BLaER1 treated with 17β-estradiol and CSF1 and Interleukin-3, amounts not matched to agents 10 nM and 100 nM (cell line): Measurements from ENCODE around the gene GRIK1.

Experiments
- H3K27ac ChIP-seq, 11 experiments: shearing (Covaris generic); formaldehyde crosslinking; 2 replicates each; pipeline ENCODE4 v1.8.1; 2022
- H3K27me3 ChIP-seq, 11 experiments: shearing (Covaris generic); formaldehyde crosslinking; 2 replicates each; pipeline ENCODE4 v1.8.1; 2022
- H3K36me3 ChIP-seq, 11 experiments: shearing (Covaris generic); formaldehyde crosslinking; 2 replicates each; pipeline ENCODE4 v1.8.1; 2022
- H3K4me1 ChIP-seq, 10 experiments: shearing (Covaris generic); formaldehyde crosslinking; 2 replicates each; pipeline ENCODE4 v1.8.1; 2022
- H3K4me2 ChIP-seq, 11 experiments: shearing (Covaris generic); formaldehyde crosslinking; 2 replicates each; pipeline ENCODE4 v1.8.1; 2022
- H3K4me3 ChIP-seq, 10 experiments: shearing (Covaris generic); formaldehyde crosslinking; 2 replicates each; pipeline ENCODE4 v1.8.1; 2022
- H3K9ac ChIP-seq, 11 experiments: shearing (Covaris generic); formaldehyde crosslinking; 2 replicates each; pipeline ENCODE4 v1.8.1; 2022
- H3K9me3 ChIP-seq, 11 experiments: shearing (Covaris generic); formaldehyde crosslinking; replicated peaks in 1 of 11; 2 replicates each; pipeline ENCODE4 v1.8.1; 2022
- H4K20me1 ChIP-seq, 11 experiments: shearing (Covaris generic); formaldehyde crosslinking; 2 replicates each; pipeline ENCODE4 v1.8.1; 2022
- Cebpa-rat ChIP-seq, 11 experiments: shearing (Covaris generic); IDR thresholded peaks; 2 replicates each; pipeline ENCODE4 v1.8.1; 2022

GRIK1 gene

DNA sequence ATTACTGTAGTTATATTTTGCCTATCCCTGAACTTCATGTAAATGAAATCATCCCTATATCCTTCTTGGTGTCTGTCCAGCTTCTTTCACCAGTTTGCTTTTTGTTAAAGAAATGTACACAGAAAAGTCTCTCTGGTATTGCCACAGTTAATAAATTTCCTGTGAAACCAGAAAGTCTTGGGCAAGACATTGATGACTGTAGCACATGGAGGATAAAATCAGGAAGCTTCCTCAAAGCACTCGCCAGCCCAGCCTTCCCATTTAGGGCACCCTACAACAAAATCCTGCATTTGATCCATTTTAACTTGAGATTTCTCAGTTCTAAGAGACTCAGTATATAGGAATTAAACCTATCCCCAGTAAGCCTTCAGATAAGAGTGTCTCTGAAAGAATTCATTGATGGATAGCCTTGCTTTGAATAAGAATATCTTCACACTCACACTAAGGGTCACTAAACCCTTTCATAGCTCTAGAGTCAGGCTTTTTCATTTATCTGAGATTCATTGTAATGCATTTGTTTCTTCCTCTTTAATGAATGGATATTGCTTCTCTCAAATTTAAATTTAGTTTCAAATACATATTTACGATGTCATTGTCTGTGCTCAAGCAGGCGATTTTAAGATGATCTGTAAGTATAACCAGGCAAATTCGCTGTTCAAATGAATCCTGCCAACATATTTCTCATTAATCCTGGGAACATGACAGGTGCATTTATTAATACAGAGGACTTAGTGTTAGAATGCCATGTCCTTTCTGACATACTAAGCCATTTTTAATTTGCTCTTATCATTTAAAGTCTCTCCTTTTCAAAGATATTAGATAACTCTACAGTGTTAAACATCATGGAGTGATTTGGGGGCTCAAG is 153.1 kb downstream of the GRIK1 start:
- no peak overlapping the region for H3K4me3 ChIP-seq
- peaks cover 0 to 9% (median 2%) of the 10 kb centered on the region in 10 experiments; a peak in 3 of 20 replicates for H3K4me1 ChIP-seq
- H3K9ac ChIP-seq: no peak overlapping the region
- H4K20me1 ChIP-seq: no peaks in the 10 kb centered on the region
- no peaks in the 10 kb centered on the region for H3K36me3 ChIP-seq
- no peaks in the 10 kb centered on the region for H3K9me3 ChIP-seq
- TF ChIP-seq Cebpa-rat (IDR thresholded peaks at IDR 0.05): no peak
- H3K27me3 ChIP-seq: no peaks in the 10 kb centered on the region
- peak overlapping the region in 2 of 11 experiments; percentile 13 to 23; a peak in 3 of 22 replicates for H3K4me2 ChIP-seq
- no peak overlapping the region for H3K27ac ChIP-seq

GRCh38 chr21:29777160-29777559 is 162.6 kb downstream of the GRIK1 start:
- H3K36me3 ChIP-seq: no peaks in the 10 kb centered on the region
- H3K4me3 ChIP-seq: no peak overlapping the region
- no peaks in the 10 kb centered on the region for H3K27me3 ChIP-seq
- no peak overlapping the region for H3K9ac ChIP-seq
- no peak for TF ChIP-seq Cebpa-rat (IDR thresholded peaks at IDR 0.05)
- no peaks in the 10 kb centered on the region for H3K4me1 ChIP-seq
- H3K4me2 ChIP-seq: no peak overlapping the region
- H4K20me1 ChIP-seq: no peaks in the 10 kb centered on the region
- no peaks in the 10 kb centered on the region for H3K9me3 ChIP-seq
- no peak overlapping the region for H3K27ac ChIP-seq

GRCh38 chr21:29775462-29775861 is 164.3 kb downstream of the GRIK1 start:
- Histone ChIP-seq H3K27ac (no peak overlapping the region), H3K36me3 (no peaks in the 10 kb centered on the region), H3K9me3 (no peaks in the 10 kb centered on the region), H4K20me1 (no peaks in the 10 kb centered on the region), H3K4me1 (no peaks in the 10 kb centered on the region), H3K9ac (no peak overlapping the region), H3K4me2 (no peak overlapping the region), H3K4me3 (no peak overlapping the region), H3K27me3 (no peaks in the 10 kb centered on the region)
- no peak for TF ChIP-seq Cebpa-rat (IDR thresholded peaks at IDR 0.05)

DNA sequence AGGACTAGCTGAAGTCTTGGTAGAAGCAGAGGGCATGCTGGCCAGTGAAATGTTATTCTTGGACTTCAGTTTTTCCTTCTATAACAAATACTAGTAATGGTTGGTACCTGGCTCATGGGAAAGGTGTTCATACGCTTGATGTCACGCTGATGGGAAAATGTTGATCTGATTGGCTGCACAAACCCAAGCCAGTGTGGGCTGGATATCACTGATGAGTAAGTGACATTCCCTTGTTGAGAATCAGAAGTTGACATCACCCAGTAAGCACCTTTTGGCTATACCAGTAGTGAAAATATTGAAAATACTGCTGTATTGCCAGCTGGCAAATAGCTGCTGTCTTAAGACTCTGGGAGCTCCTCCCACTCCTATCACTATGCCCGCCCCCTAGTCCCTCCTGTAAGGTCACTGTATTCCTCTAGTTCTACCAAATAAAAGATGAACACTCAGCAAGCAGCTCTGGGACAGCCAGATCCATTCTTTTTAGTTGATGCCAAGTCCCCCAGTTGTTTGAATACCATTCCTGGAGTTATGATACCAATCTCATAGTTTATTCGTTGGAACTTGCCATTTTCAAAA is 168.2 kb downstream of the GRIK1 start:
- no peaks in the 10 kb centered on the region for H3K4me1 ChIP-seq

DNA sequence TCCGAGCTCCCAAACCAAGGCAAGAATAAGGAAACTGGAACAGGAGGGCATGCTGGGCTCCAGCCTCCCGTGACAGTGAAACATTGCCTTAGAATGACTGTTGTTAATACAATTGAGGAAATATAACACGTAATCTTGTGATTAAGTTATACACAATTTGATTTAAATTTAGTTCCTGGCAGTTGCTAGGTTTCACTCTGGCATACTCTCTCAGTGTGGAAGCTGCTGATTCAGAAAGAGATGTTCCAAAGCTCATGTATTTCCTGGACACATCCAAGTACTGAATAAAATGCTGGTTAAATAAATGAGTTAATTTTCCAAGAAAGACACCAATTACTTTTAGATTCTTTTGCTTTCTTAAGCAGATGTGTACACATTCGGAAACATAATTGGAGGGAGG is 176.1 kb downstream of the GRIK1 start:
- no peak overlapping the region for H3K4me3 ChIP-seq
- H3K36me3 ChIP-seq: no peaks in the 10 kb centered on the region
- H3K4me2 ChIP-seq: no peak overlapping the region
- no peaks in the 10 kb centered on the region for H3K4me1 ChIP-seq
- H3K9ac ChIP-seq: no peak overlapping the region
- no peaks in the 10 kb centered on the region for H3K9me3 ChIP-seq
- no peaks in the 10 kb centered on the region for H3K27me3 ChIP-seq
- H3K27ac ChIP-seq: no peak overlapping the region
- H4K20me1 ChIP-seq: no peaks in the 10 kb centered on the region
- no peak for TF ChIP-seq Cebpa-rat (IDR thresholded peaks at IDR 0.05)

More for the DNA sequence above, 168.2 kb downstream of the GRIK1 start:
- Histone ChIP-seq H4K20me1 (no peaks in the 10 kb centered on the region), H3K9ac (no peak overlapping the region), H3K4me2 (no peak overlapping the region), H3K36me3 (no peaks in the 10 kb centered on the region), H3K4me3 (no peak overlapping the region), H3K27me3 (no peaks in the 10 kb centered on the region), H3K27ac (no peak overlapping the region), H3K9me3 (no peaks in the 10 kb centered on the region)
- TF ChIP-seq Cebpa-rat (IDR thresholded peaks at IDR 0.05): no peak

GRCh38 chr21:29762570-29763082 is 177.2 kb downstream of the GRIK1 start:
- Histone ChIP-seq H3K9ac (no peak overlapping the region), H3K27me3 (no peaks in the 10 kb centered on the region), H3K4me2 (no peak overlapping the region), H3K36me3 (no peaks in the 10 kb centered on the region), H3K4me3 (no peak overlapping the region), H3K9me3 (no peaks in the 10 kb centered on the region), H3K27ac (no peak overlapping the region), H3K4me1 (no peaks in the 10 kb centered on the region), H4K20me1 (no peaks in the 10 kb centered on the region)
- no peak for TF ChIP-seq Cebpa-rat (IDR thresholded peaks at IDR 0.05)

DNA sequence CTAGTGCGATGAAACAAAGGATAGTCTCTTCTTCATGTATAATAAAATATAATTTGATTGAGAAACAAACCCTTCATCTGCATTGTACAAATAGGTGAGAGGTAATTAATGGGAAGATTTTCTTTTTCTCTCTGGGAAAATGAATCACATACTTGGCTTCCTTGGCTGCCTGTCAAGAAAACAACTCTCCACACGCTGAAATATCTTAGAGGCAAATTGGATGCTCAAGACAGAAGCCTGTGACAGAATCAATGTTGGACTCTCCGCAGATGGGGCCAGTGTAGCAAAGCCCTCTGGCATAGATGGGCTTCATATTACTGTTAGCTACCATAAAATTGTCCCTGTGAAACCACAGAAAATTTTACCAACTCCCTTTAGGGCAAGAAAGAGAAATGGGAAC is 186.6 kb downstream of the GRIK1 start:
- Histone ChIP-seq H4K20me1 (no peaks in the 10 kb centered on the region), H3K9me3 (no peaks in the 10 kb centered on the region), H3K36me3 (no peaks in the 10 kb centered on the region), H3K27ac (no peak overlapping the region), H3K9ac (no peak overlapping the region), H3K4me3 (no peak overlapping the region), H3K27me3 (no peaks in the 10 kb centered on the region), H3K4me1 (peaks cover 0 to 2% (median 0%) of the 10 kb centered on the region in 10 experiments; a peak in 2 of 20 replicates), H3K4me2 (no peak overlapping the region)
- no peak for TF ChIP-seq Cebpa-rat (IDR thresholded peaks at IDR 0.05)

DNA sequence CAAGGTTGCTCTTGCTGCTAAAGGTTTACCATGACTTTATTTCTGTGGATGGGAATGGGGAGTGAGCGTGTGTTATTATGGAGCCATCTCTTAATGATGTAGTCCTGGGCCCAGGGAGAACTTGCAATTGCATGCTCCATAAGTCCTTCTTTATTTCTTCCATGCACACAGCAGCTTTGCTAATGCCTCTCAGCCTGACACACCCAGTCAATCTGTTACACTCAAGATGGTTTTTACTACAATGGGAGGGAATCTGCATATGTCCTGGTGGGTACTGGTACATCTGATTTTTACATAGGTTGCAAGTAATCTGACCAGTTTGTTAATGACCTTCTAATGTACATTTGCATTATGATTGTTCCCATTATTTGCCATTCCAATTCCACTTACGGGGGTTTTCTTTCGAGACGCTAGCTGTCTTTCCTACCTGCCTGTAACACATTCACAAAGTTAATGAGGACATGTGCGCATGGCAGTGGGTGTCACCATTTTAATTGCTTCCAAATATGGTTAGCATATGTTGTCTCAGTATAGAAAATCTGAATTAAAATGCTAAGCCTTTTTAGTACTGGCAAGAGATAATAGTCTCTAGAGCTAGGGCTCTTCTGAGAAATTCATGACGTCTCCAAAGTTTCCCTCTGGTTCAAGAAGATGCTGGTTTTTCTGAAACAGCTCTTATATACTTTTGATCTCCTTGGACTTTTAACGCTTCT is 188.2 kb downstream of the GRIK1 start:
- H4K20me1 ChIP-seq: no peaks in the 10 kb centered on the region
- no peaks in the 10 kb centered on the region for H3K27me3 ChIP-seq
- no peak overlapping the region for H3K9ac ChIP-seq
- H3K36me3 ChIP-seq: no peaks in the 10 kb centered on the region
- TF ChIP-seq Cebpa-rat (IDR thresholded peaks at IDR 0.05): no peak
- no peaks in the 10 kb centered on the region for H3K9me3 ChIP-seq
- no peak overlapping the region for H3K27ac ChIP-seq
- peaks cover 0 to 6% (median 0%) of the 10 kb centered on the region in 10 experiments; a peak in 2 of 20 replicates for H3K4me1 ChIP-seq
- no peak overlapping the region for H3K4me2 ChIP-seq
- no peak overlapping the region for H3K4me3 ChIP-seq

GRCh38 chr21:29749957-29750356 is 189.8 kb downstream of the GRIK1 start:
- TF ChIP-seq Cebpa-rat (IDR thresholded peaks at IDR 0.05): no peak
- Histone ChIP-seq H3K36me3 (no peaks in the 10 kb centered on the region), H3K4me2 (no peak overlapping the region), H3K27ac (no peak overlapping the region), H3K27me3 (no peaks in the 10 kb centered on the region), H4K20me1 (no peaks in the 10 kb centered on the region), H3K9ac (no peak overlapping the region), H3K4me1 (peaks cover 0 to 6% (median 0%) of the 10 kb centered on the region in 10 experiments; a peak in 2 of 20 replicates), H3K9me3 (no peaks in the 10 kb centered on the region), H3K4me3 (no peak overlapping the region)
